G401.6 (cell line): ENCODE data around the gene NAXD.
A peak's percentile ranks its signal among the peaks of the same experiment; 100 is the strongest.
"Not testable (repeated sequence)": the region's sequence is repeated elsewhere in the genome, so short reads cannot be mapped to it uniquely, and the experiment has no call there.

Source experiments
- FAIRE-seq: peaks from 2 replicates; lab custom pipeline; 2012; peaks lifted over from hg19 to GRCh38; lab: Jason Lieb, UNC

NAXD gene

GRCh38 chr13:110615322-110616102 lies at the start of gene NAXD:
TSS of gene NAXD (plus strand) at chr13:110615545. CDS start at chr13:110615602, 57 bp downstream.
- peak; percentile 97 for FAIRE-seq

GRCh38 chr13:110566171-110566570 lies 49.2 kb upstream of the NAXD start:
- no peak for FAIRE-seq

GRCh38 chr13:110568612-110569011 lies 46.7 kb upstream of the NAXD start:
- FAIRE-seq, result no peak

- not testable (repeated sequence) for FAIRE-seq
Observed at GRCh38 chr13:110569962-110570361, 45.4 kb upstream of the NAXD start.

GRCh38 chr13:110570886-110571285 lies 44.5 kb upstream of the NAXD start:
- FAIRE-seq, result no peak

- no peak for FAIRE-seq
Observed at GRCh38 chr13:110571896-110572777, 43.2 kb upstream of the NAXD start.

- FAIRE-seq, result no peak
Observed at GRCh38 chr13:110572778-110573118, 42.6 kb upstream of the NAXD start.

- no peak for FAIRE-seq
Observed at GRCh38 chr13:110574161-110574560, 41.2 kb upstream of the NAXD start.

- no peak for FAIRE-seq
Observed at GRCh38 chr13:110575322-110576069, 39.8 kb upstream of the NAXD start.

GRCh38 chr13:110576070-110576394 lies 39.3 kb upstream of the NAXD start:
- FAIRE-seq, result no peak

- FAIRE-seq, result no peak
Observed at GRCh38 chr13:110576736-110577476, 38.4 kb upstream of the NAXD start.

GRCh38 chr13:110578363-110578762 lies 37.0 kb upstream of the NAXD start:
- no peak for FAIRE-seq

- FAIRE-seq, result no peak
Observed at GRCh38 chr13:110580800-110581199, 34.5 kb upstream of the NAXD start.

- no peak for FAIRE-seq
Observed at GRCh38 chr13:110581506-110582185, 33.7 kb upstream of the NAXD start.

GRCh38 chr13:110582421-110582954 lies 32.9 kb upstream of the NAXD start:
- no peak for FAIRE-seq

- no peak for FAIRE-seq
Observed at GRCh38 chr13:110583178-110583865, 32.0 kb upstream of the NAXD start.

- no peak for FAIRE-seq
Observed at GRCh38 chr13:110589793-110590390, 25.5 kb upstream of the NAXD start.

- no peak for FAIRE-seq
Observed at GRCh38 chr13:110590577-110590976, 24.8 kb upstream of the NAXD start.

- FAIRE-seq, result no peak
Observed at GRCh38 chr13:110592665-110593064, 22.7 kb upstream of the NAXD start.

GRCh38 chr13:110593430-110594130 lies 21.8 kb upstream of the NAXD start:
- FAIRE-seq, result peak; percentile 96
